ENCODE measurements around the gene NDUFB5. TPM values are rescaled to one million over a fixed set of nuclear protein-coding genes. Genes with fewer than 3 reads are reported as not detected.

Gene NDUFB5
- total and polyA plus RNA-seq, 10 donors: 70.7 to 122 (median 89.9) TPM

- Histone ChIP-seq H3K27ac (peak overlapping the region; percentile 64 to 92 (median 86)), H3K36me3 (no peaks in the 10 kb centered on the region), H3K9me3 (no peaks in the 10 kb centered on the region), H3K4me1 (peaks cover 5 to 25% (median 17%) of the 10 kb centered on the region in 6 donors), H3K27me3 (replicated peaks in 1 of 7) (no peaks in the 10 kb centered on the region), H3K4me3 (peak overlapping the region; percentile 57 to 97 (median 75))
- peak; percentile 25 to 76 (median 75) for TF ChIP-seq POLR2AphosphoS5 (IDR thresholded peaks at IDR 0.05)
- TF ChIP-seq POLR2A (IDR thresholded peaks at IDR 0.05): no peak
- TF ChIP-seq CTCF (IDR thresholded peaks at IDR 0.05 in 8 of 11, conservative IDR thresholded peaks at IDR 0.05 in 3 of 11): no peak
- DNase-seq: peak; percentile 92
- 0 to 1% (median 0%) methylated on average over 35 to 77 of the region's 77 CpGs for WGBS, 5 donors
- intact Hi-C loops (cut with DNase I; ENCODE audit: low total_unique reads): no loop called here
These were observed 48.7 kb downstream of the NDUFB5 start for GRCh38 chr3:179653096-179653797.

GRCh38 chr3:179655236-179655635 lies 50.6 kb downstream of the NDUFB5 start:
- peaks cover 5 to 25% (median 17%) of the 10 kb centered on the region in 6 donors for H3K4me1 ChIP-seq
- intact Hi-C loops (cut with DNase I; ENCODE audit: low total_unique reads): no loop called here
- no peak overlapping the region for H3K27ac ChIP-seq
- H3K27me3 ChIP-seq (replicated peaks in 1 of 7): no peaks in the 10 kb centered on the region
- DNase-seq: no peak
- no peaks in the 10 kb centered on the region for H3K9me3 ChIP-seq
- TF ChIP-seq POLR2AphosphoS5 (IDR thresholded peaks at IDR 0.05) (no peak), POLR2A (IDR thresholded peaks at IDR 0.05) (no peak), CTCF (IDR thresholded peaks at IDR 0.05 in 8 of 11, conservative IDR thresholded peaks at IDR 0.05 in 3 of 11) (no peak)
- H3K4me3 ChIP-seq: no peak overlapping the region
- WGBS, 5 donors: 88 to 96% (median 95%) methylated on average over 2 of the region's 2 CpGs
- no peaks in the 10 kb centered on the region for H3K36me3 ChIP-seq

GRCh38 chr3:179658606-179659005 lies 54.0 kb downstream of the NDUFB5 start:
- Histone ChIP-seq H3K4me3 (no peak overlapping the region), H3K36me3 (no peaks in the 10 kb centered on the region), H3K9me3 (no peaks in the 10 kb centered on the region), H3K27ac (no peak overlapping the region), H3K27me3 (replicated peaks in 1 of 7) (no peaks in the 10 kb centered on the region), H3K4me1 (peaks cover 5 to 16% (median 9%) of the 10 kb centered on the region in 6 donors)
- intact Hi-C loops (cut with DNase I; ENCODE audit: low total_unique reads): no loop called here
- WGBS, 5 donors: 78 to 91% (median 81%) methylated on average over 2 of the region's 2 CpGs
- no peak for DNase-seq
- TF ChIP-seq POLR2A (IDR thresholded peaks at IDR 0.05) (no peak), CTCF (IDR thresholded peaks at IDR 0.05 in 8 of 11, conservative IDR thresholded peaks at IDR 0.05 in 3 of 11) (no peak), POLR2AphosphoS5 (IDR thresholded peaks at IDR 0.05) (no peak)

GRCh38 chr3:179660872-179661271 lies 56.3 kb downstream of the NDUFB5 start:
- no peaks in the 10 kb centered on the region for H3K9me3 ChIP-seq
- WGBS, 5 donors: 80 to 87% (median 85%) methylated on average over 3 of the region's 3 CpGs
- TF ChIP-seq POLR2AphosphoS5 (IDR thresholded peaks at IDR 0.05): no peak
- no peak for TF ChIP-seq POLR2A (IDR thresholded peaks at IDR 0.05)
- TF ChIP-seq CTCF (IDR thresholded peaks at IDR 0.05 in 8 of 11, conservative IDR thresholded peaks at IDR 0.05 in 3 of 11): no peak
- intact Hi-C loops (cut with DNase I; ENCODE audit: low total_unique reads): no loop called here
- no peak for DNase-seq
- no peak overlapping the region for H3K4me3 ChIP-seq
- no peak overlapping the region for H3K27ac ChIP-seq
- no peaks in the 10 kb centered on the region for H3K27me3 ChIP-seq (replicated peaks in 1 of 7)
- no peaks in the 10 kb centered on the region for H3K36me3 ChIP-seq
- peaks cover 0 to 3% (median 0%) of the 10 kb centered on the region in 6 donors for H3K4me1 ChIP-seq
